Lung (tissue), 12 donors: Measurements from ENCODE around the gene SCARF2. TPM values are rescaled to one million over a fixed set of nuclear protein-coding genes. Genes with fewer than 3 reads are reported as not detected.
"Not testable (repeated sequence)": the region's sequence is repeated elsewhere in the genome, so short reads cannot be mapped to it uniquely, and the experiment has no call there.

Experiments used
- ATAC-seq: fragments of 200-7000 bp; cut with Tn5 transposase; one replicate; pipeline ENCODE4 v1.9.1; 2020; ENCODE audit warnings: moderate number of reproducible peaks; ENCODE audit not compliant: insufficient read depth, low FRiP score
- DNase-seq, 3 donors: peaks; one replicate each; pipeline ENCODE4 v3.0.0-alpha.2; 2013 to 2017
- H3K27ac ChIP-seq, 2 donors: one replicate each; pipeline ENCODE4 v1.5.1; 2013; ENCODE audit warnings: mild to moderate bottlenecking in 2 of 2, moderate library complexity in 2 of 2, control low read depth in 1 of 2, inconsistent platforms in 1 of 2, low read depth in 1 of 2, low read length in 1 of 2
- H3K27me3 ChIP-seq, 3 donors: one replicate each; pipeline ENCODE4 v1.5.1; 2013; ENCODE audit warnings: low read length in 2 of 3; ENCODE audit not compliant: control insufficient read depth in 3 of 3, insufficient read depth in 3 of 3
- H3K36me3 ChIP-seq, 4 donors: one replicate each; pipeline ENCODE4 v1.5.1; 2013; ENCODE audit warnings: low read length in 4 of 4, mild to moderate bottlenecking in 1 of 4, moderate library complexity in 1 of 4; ENCODE audit not compliant: control insufficient read depth in 4 of 4, insufficient read depth in 4 of 4
- H3K4me1 ChIP-seq, 5 donors: one replicate each; pipeline ENCODE4 v1.5.1; 2013; ENCODE audit warnings: low read length in 5 of 5, mild to moderate bottlenecking in 2 of 5, moderate library complexity in 1 of 5; ENCODE audit not compliant: control insufficient read depth in 5 of 5, insufficient read depth in 5 of 5
- H3K4me3 ChIP-seq: one replicate; pipeline ENCODE4 v1.5.1; 2013; ENCODE audit warnings: mild to moderate bottlenecking, control low read depth, moderate library complexity
- H3K9ac ChIP-seq, 2 donors: one replicate each; pipeline ENCODE4 v1.5.1; 2013; ENCODE audit warnings: low read length in 2 of 2, control low read depth in 1 of 2; ENCODE audit not compliant: insufficient read depth in 1 of 2
- H3K9me3 ChIP-seq, 4 donors: one replicate each; pipeline ENCODE4 v1.5.1; 2013; ENCODE audit warnings: low read length in 3 of 4, mild to moderate bottlenecking in 1 of 4, moderate library complexity in 1 of 4; ENCODE audit not compliant: control insufficient read depth in 4 of 4, insufficient read depth in 3 of 4
- WGBS, 2 donors: extraction: QIAGEN DNeasy Blood & Tissue Kit; methylation state at CpG; one replicate each; pipeline ENCODE4 v1.1.7; 2013; 5-methylcytosine and 5-hydroxymethylcytosine counted together
- polyA plus RNA-seq, 2 donors: library from polyadenylated mRNA; stranded (reverse); fragments of 200-250 nt; gene quantifications; one replicate each; pipeline ENCODE4 v1.2.1, GENCODE V29; 2013
- total RNA-seq, 2 donors: library from RNA; depleted of rRNA in 1 of 2; stranded (reverse); fragments of >200 nt in 1 of 2; gene quantifications; one replicate each; pipeline ENCODE4 v1.2.1, GENCODE V29; 2014 to 2021
- TF ChIP-seq, protein P1 (sequence below): IDR thresholded peaks from 2 replicates; pipeline ENCODE4 v1.5.1; 2012; ENCODE audit warnings: mild to moderate bottlenecking; ENCODE audit errors: control extremely low read depth, extremely low read depth
- donor health status: control.
- donor health status: control.
- donor health status: Bipolar disorder and iron deficiency.
- donor health status: healthy.
- donor health status: DM: yes; HTN: yes; CAD: no.

SCARF2 gene
- total and polyA plus RNA-seq, 4 donors = 4.7 to 32.9 (median 16.4) TPM

DNA sequence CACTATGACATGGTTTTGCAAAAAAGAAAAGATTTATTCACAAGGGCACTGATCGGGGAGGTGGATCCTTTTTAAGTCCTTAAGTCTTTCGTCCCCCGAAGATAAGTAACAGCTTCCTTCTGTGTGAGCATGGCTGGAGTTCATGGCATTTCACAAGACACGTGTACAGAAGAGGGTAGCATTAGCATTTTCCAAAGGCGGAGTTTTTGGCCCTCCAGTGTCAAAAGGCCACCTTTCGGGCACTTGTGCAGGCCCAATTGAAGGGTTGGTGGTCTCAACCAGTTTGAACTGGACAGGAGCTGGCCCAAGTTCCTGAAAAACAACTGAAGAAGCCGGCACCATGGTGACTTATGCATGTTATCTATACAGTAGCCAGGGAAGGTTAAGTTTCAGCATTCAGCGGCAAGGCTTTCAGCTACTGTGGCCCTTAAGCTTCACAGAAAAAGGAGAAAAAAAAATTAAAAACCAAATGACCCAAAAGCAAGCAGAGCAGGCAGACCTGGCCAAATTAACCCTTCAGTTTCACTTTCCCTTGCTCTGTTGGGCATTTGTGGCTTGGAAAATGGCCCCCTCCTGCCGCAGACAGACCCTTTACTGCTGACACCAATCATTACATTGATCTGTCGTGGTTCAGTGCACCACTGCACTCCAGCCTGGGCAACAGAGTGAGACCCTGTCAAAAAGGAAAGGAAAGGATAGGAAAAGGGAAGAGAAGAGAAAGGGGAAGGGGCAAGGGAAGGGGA lies 25.0 kb downstream of the SCARF2 start:
- 66 to 69% methylated on average over 10 of the region's 10 CpGs for WGBS, 2 donors
- DNase-seq = peak in 1 of 3 donors; percentile 33
- no peaks in the 10 kb centered on the region for H3K9me3 ChIP-seq
- peaks cover 0 to 1% (median 0%) of the 10 kb centered on the region in 4 donors for H3K36me3 ChIP-seq
- ATAC-seq = no peak
- TF ChIP-seq, protein P1, sequence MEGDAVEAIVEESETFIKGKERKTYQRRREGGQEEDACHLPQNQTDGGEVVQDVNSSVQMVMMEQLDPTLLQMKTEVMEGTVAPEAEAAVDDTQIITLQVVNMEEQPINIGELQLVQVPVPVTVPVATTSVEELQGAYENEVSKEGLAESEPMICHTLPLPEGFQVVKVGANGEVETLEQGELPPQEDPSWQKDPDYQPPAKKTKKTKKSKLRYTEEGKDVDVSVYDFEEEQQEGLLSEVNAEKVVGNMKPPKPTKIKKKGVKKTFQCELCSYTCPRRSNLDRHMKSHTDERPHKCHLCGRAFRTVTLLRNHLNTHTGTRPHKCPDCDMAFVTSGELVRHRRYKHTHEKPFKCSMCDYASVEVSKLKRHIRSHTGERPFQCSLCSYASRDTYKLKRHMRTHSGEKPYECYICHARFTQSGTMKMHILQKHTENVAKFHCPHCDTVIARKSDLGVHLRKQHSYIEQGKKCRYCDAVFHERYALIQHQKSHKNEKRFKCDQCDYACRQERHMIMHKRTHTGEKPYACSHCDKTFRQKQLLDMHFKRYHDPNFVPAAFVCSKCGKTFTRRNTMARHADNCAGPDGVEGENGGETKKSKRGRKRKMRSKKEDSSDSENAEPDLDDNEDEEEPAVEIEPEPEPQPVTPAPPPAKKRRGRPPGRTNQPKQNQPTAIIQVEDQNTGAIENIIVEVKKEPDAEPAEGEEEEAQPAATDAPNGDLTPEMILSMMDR = no peak
- no peaks in the 10 kb centered on the region for H3K27me3 ChIP-seq
- H3K4me3 ChIP-seq = no peak overlapping the region
- H3K27ac ChIP-seq = no peak overlapping the region
- no peaks in the 10 kb centered on the region for H3K4me1 ChIP-seq
- H3K9ac ChIP-seq = no peak overlapping the region

DNA sequence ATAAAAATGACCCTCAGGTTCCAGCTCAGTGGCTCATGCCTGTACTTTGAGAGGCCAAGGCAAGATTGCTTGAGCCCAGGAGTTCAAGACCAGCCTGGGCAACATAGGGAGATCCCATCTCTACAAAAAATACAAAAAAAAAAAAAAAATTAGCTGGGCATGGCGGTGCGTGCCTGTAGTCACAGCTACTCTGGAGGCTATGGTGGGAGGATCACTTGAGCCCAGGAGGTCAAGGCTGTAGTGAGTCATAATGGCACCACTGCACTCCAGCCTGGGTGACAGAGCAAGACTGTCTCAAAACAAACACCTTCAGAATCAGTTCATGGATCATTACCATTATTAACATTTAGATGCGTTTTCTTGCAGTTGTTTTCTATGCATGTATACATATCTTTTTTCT lies 28.2 kb downstream of the SCARF2 start:
- not testable (repeated sequence) for H3K27ac ChIP-seq, H3K4me3 ChIP-seq, DNase-seq, ATAC-seq, H3K9me3 ChIP-seq, H3K9ac ChIP-seq, H3K27me3 ChIP-seq, H3K4me1 ChIP-seq
- H3K36me3 ChIP-seq = peaks cover 0 to 21% (median 4%) of the 10 kb centered on the region in 4 donors
- 93 to 94% methylated on average over 3 of the region's 3 CpGs for WGBS, 2 donors

DNA sequence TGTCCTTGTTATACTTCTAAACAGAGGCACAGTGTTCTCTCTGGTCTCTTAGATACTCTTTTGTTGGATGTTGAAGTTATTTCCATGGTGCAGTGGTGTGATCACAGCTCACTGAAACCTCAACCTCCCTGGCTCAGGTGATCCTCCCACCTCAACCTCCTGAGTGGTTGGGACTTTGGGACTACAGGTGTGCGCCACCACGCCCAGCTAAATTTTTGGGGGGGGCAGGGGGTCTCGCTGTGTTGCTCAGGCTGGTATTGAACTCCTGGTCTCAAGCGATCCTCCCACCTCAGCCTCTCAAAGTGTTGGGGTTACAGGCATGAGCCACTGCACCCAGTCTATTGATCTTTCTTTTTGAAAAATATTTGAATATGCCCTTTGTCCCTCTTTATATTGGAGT lies 28.7 kb downstream of the SCARF2 start:
- H3K4me3 ChIP-seq = no peak overlapping the region
- no peak for DNase-seq
- H3K4me1 ChIP-seq = no peaks in the 10 kb centered on the region
- 93 to 98% methylated on average over 4 of the region's 4 CpGs for WGBS, 2 donors
- ATAC-seq = no peak
- H3K27ac ChIP-seq = no peak overlapping the region
- H3K9me3 ChIP-seq = no peaks in the 10 kb centered on the region
- TF ChIP-seq, protein P1 = no peak
- H3K9ac ChIP-seq = no peak overlapping the region
- peaks cover 0 to 21% (median 4%) of the 10 kb centered on the region in 4 donors for H3K36me3 ChIP-seq
- H3K27me3 ChIP-seq = no peaks in the 10 kb centered on the region

DNA sequence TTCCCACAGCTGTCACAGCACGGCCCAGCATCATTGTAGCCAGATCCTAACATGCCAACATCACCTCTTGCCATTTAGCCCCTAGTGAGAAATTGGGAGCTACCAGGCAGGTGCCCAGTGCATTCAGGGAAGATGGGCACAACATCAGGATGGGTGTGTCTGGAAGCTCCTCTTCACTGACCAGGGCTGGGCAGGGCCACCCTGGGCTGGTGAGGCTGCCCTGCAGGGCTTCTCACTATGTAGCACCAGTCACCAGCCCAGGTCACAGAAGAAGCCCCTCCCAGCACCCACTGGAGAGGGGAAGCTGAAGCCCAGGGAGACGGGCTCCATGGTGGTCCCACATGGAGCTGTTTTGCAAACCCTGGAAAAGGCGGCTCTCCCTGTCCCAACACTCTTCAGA lies 29.8 kb downstream of the SCARF2 start:
- TF ChIP-seq, protein P1 = no peak
- H3K27ac ChIP-seq = no peak overlapping the region
- no peak overlapping the region for H3K9ac ChIP-seq
- DNase-seq (no peak), ATAC-seq (no peak)
- peaks cover 0 to 31% (median 8%) of the 10 kb centered on the region in 4 donors for H3K36me3 ChIP-seq
- no peak overlapping the region for H3K4me3 ChIP-seq
- no peaks in the 10 kb centered on the region for H3K27me3 ChIP-seq
- no peaks in the 10 kb centered on the region for H3K4me1 ChIP-seq
- 88 to 94% methylated on average over 3 of the region's 3 CpGs for WGBS, 2 donors
- no peaks in the 10 kb centered on the region for H3K9me3 ChIP-seq
